NCI-H2196 (cell line): ENCODE results near the gene LETM1.
"Not testable (repeated sequence)": the region's sequence is repeated elsewhere in the genome, so short reads cannot be mapped to it uniquely, and the experiment has no call there.

Source experiments
- DNase-seq: peaks from one replicate; lab custom pipeline; 2025; ENCODE audit not compliant: unreplicated experiment; lab: John Stamatoyannopoulos, UW

LETM1 gene

DNA sequence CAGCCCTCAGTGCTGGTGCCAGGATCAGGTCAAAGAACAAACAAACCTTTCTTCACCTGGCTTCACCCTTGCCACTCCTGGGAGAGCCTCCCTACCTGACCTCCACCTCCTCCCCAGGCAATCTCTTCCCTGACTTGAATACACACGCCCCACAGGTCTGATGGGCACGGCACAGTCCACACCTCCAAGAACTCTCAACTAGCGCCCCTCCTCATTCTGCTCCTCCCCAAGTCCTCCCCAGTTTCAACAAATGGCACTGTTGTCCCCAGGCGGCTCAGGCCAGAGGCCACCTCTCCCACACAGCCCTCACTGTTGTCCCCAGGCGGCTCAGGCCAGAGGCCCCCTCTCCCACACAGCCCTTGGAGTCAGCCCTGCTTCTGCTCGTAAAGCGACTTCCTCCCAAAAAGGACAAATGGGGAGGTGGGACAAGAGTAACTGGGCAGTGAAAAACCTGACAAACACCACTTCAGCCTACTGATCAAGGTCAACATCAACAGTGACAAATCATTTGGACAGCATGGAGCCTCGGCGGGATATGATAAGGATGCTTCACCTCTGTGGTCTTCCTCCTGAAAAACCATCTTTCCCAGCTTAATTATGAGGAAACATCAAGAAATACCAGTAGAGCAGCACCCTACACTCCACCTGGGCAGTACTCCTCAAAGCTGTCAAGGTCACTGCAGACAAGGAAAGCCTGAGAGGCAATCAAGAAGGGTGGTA is 2.9 kb downstream of the LETM1 start:
- no peak for DNase-seq

DNA sequence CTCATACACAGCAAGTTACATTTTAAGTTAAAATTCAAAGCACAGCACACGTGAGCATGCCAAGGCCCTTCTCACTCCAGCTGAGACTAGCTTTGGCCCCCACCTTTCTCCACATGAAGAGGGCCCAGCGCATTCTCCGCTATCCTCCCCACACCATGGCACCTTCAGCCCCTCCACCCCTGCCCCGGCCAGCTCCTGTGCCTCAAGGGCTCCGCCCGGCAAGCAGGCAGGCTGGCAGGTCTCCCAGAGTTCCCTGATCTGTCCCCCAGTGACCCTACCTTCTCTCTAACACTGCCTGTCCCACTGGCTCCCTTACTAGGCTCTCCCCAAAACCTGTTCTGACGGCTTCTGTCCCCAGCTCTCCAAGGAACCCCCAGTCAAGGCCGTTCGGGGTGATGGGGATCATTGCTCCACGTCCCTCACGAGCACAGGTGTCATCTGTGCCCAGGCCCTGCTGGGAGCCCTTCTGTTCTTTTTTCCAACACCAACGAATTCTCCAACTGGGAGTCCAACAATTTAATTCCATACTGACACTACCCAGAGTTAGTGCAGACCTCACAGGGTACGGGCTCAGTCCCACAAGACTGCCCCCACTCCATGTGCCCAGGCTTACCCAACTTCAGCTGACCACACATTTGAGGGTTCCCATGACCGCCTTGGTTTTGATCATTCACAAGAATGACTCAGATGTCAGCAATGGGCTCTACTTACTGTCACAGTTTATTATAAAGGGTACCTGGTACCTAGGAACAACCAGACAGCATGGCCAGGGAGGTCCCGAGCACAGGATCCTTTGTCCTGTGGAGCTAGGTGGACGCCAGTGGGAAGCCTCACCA is 4.2 kb downstream of the LETM1 start:
- no peak for DNase-seq

DNA sequence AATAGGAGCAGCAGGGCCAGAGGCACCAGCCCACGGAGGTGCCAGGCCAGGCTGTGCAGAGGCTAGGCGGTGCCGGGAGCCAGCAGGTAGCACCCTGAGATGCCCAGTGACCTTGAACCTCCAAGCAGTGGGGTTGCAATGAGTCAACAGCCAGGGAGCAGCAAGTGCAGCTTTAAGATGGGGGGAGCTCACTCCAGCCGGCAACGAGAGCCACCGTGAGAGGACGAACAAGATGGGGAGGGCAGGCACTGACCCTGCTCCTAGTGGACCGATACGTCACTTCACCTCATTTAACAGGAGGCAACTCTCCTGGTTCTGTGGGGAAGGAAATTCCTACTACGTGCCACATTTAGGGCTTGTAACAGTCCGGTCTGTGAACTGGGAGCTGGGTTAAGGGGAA is 4.8 kb downstream of the LETM1 start:
- no peak for DNase-seq

DNA sequence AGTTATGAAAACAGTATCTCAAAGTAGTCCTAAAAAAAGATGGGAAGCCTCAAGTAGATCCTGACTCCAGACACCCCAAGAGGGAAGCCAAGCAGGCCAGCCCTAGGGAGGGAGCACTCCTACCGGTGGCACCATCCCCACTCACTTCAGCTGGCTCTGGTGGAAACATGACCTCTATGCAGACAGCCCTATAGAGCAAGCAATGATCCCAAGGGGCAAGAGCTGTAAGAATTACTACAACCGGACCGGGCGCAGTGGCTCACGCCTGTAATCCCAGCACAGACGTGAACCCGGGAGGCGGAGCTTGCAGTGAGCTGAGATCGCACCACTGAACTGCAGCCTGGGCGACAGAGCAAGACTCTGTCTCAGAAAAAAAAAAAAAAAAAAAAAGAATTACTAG is 5.7 kb downstream of the LETM1 start:
- no peak for DNase-seq

DNA sequence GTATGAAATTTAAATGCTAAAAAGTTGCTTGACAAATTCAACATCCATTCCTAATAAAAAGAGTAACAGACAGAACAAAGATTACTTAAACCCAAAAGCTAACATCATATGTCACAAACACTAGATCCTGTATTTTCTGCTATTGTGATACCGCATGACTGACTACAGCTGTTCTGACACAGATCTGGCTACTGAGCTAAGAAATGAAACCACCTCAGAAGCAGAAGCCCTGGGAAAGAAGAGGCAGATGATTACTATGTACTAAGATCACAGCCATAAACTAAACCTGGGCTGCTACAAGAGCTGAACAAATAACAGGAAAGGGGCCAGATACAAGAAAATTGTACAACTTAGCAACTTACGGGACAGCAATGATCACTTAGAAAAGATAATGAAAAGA is 9.4 kb downstream of the LETM1 start:
- DNase-seq, result no peak

DNA sequence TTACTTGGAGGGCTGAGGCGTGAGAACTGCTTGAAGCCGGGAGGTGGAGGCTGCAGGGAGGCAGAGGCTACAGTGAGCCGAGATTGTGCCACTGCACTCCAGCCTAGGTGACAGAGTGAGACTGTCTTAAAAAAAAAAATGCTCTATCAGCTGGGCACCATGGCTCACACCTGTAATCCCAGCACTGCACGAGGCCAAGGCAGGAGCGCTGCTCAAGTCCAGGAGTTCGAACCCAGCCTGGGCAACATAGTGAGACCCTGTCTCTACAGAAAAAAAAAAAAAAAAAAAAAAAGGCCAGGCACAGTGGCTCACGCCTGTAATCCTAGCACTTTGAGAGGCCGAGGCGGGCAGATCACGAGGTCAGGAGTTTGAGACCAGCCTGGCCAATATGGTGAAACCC is 11.3 kb downstream of the LETM1 start:
- DNase-seq, result not testable (repeated sequence)

DNA sequence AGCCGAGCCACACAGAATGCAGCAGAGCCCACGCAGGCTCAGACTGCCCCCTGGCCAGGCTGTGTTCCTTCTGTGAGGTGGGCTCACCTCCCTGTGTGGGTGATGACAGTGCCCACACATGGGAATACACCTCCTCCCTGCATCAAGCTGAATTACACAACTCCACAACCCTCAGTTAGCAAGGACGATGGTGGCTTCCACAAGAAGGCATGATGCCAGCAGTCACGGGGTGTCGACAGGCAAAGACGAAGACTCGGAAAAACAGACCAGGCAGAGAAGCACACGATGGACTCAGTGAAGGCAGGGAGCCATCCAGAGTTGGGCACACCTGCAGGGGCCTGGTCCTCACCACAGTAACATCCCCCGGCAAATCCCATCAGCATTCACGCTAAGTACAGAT is 12.1 kb downstream of the LETM1 start:
- DNase-seq, result no peak

DNA sequence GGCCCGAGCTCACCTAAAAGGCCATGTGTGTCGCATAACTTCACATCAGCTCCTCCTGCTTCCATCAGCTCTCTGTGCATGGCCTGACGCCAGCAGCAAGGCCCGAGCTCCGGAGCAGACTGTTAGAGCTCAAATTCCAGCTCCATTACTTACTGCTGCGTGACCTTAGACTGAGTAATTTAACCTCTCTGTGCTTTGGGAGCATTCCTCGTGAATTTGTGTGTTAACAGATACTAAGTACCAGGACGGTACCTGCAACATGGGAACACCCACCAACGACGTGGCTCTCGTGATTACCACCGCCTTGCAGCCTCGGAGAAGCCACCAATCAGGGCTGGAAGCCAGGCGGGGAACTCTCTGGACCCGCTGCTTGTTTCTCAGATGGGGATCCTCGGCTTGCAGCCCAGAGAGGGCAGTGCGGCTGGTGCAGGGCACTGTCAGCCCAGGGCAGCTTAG is 12.9 kb downstream of the LETM1 start:
- DNase-seq, result no peak

DNA sequence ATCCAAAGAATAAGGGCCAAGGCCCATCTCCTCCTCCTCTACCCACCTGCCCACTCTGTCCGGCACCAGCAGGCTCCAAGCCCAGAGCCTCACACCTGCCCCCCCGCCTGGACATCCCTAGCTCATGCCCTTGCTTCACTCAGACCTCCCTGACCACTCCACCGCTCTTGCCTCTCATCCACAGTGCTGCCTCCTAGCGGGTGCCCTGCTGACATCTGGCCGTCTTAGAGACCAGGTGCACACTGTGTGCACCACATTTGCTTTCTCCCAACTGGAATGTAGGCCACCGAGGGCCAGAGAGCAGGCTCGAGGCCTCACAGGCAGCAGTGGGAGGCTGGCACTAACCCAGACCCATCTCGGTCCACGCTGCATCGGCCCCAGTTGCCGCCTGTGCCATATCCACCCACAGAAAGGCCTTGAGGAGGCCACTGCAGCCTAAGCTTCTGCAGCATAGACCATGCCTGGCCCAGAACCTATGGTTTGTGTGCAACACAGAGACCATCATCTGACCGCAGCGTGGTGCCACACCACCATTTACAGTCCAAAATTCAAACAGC is 13.5 kb downstream of the LETM1 start:
- DNase-seq, result no peak

DNA sequence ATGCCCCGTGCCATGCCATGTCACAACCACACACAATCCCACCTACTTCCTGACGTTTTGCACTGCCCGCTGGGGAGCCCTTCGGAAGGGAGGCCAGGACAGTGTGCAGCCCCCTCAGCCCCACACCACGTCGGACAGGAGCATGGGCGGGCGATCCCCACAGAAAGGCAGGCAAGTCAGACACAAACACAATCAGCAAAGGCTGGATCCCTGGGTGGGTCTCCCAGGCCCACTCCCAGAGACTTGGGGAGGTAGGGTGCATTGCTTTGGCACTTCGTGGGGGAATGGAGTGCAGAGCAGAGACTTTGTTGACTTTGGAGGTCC is 14.1 kb downstream of the LETM1 start:
- DNase-seq, result no peak

DNA sequence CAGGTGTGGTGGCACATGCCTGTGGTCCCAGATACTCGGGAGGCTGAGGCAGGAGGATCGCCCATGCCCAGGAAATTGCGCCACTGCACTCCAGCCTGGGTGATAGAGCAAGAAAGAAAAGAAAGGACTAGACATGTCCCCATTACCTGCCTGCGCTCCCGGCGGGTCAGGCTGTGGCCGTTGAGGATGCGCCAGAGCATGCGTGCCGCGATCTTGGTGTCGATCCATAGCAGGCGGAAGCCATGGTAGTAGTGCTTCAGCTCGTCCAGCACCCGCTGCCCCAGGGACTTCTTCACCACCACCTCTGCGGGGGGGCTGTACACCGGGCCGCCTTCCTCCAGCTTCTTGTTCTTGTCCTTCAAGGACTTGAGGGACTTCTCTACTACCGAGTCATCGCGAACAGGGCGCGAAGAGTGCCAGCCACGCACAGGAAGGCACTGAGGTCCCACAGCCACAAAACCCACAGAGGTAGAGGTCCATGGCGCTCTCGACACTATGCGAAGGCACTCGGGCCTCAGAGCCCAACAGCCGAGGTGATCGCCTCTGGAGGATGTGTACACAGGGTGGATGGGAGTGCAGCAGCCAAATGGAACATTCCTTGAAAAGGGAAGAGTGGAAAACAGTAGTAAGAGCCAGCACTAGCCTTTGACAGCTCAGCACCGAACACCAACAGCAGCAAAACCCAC is 14.6 kb downstream of the LETM1 start:
- DNase-seq, result no peak

DNA sequence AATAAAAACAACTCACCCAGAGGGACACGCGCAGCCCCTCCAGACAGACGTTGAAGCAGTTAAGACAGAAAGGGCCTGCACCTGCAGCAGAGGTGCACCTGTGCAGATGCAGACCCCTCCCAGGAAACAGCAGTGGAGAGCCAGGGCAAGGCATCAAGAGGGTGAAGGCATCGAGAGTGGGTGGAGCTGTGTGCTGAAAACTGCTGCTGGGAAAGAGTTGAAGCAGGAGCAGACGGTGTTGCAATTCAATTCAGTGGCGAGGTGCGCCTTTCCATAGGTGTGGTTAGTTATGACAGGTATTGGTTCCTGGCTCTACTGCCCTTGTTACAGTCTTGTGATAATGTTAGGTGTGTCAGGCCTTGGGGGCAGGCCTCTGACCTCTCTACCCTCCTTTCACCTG is 16.7 kb downstream of the LETM1 start:
- no peak for DNase-seq

DNA sequence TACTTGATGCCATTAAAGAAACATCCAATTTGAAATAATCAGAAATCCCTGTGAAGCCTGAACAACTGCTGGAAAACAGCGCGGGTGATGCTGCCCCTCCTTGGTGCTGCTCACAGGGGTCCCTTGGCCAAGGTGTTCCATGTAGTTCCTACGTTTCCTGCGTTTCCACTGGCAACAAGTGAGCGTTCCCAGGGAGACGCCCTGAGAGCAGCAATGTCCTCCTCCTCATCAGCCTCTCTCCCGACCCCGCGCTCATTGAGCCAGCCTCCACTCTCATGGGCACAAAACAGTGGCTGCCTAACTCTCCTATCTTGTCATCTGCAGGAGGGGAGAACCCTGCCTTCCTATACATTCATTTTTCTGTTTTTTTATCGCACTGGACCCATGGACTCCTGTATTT is 18.9 kb downstream of the LETM1 start:
- DNase-seq, result no peak

DNA sequence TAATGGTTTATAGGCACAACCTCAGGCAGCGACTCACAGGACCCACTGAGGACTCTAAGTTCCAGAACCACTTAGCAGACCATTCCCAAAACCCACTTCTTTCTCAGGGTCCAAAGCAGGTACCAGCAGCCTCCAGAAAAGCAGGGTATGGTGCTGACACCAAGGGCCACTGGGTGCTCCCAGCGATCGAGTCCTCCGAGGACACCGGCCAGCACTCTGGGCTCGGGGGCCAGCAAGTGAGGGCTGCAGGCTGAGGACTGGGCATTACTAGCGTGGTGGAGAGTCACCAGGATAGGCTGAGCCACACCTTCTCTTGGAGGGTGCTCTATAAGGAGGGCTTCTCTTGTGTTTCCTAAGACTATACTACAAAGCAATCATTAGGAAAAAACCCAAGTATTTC is 19.3 kb downstream of the LETM1 start:
- DNase-seq, result no peak

DNA sequence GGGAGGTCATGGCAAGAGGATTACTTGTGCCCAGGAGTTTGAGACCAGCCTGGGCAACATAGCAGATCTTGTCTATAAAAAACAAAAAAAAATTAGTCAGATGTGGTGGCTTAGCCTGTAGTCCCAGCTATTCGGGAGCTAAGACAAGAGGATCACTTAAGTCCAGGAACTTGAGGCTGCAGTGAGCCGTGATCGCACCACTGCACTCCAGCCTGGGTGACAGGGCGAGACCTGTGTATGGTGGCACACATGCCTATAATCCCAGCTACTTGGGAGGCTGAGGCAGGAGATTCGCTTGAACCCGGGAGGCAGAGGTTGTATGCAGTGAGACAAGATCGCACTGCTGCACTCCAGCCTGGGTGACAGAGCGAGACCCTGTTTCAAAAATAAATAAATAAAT is 20.1 kb downstream of the LETM1 start:
- not testable (repeated sequence) for DNase-seq

DNA sequence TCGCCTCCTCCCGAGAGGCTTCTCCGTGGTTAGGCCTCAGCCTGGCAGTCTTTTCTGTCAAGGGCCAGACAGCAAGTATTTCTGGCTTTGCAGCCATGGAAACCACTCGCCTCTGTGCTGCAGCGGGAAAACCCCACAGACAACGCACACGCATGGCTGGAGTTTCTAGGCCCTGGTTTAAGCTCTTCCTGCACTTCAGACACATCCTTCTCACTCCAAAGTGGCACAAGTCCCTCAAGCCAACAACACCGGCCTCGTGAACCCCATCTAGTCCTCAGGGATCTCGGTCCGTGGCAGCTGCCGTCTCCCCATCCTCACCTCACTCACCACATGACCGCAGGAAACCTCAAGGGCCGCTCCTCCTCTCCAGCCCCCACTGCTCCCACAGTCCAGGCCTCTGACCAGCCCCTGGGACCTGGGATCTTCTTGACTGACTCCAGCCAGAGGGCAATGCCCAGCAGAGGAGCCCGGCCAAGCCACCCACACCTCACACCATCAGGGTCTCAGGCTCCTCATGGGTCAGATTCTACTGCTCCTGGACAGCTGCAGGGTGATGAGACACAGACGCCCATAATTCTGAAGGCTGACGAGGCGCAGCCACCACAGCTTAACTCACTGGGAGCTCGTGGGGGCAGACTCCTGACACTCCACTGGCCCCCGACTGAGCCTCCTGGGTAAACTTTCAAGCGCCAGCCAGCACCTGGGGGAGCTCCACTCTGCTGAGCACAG is 21.7 kb downstream of the LETM1 start:
- DNase-seq, result no peak

DNA sequence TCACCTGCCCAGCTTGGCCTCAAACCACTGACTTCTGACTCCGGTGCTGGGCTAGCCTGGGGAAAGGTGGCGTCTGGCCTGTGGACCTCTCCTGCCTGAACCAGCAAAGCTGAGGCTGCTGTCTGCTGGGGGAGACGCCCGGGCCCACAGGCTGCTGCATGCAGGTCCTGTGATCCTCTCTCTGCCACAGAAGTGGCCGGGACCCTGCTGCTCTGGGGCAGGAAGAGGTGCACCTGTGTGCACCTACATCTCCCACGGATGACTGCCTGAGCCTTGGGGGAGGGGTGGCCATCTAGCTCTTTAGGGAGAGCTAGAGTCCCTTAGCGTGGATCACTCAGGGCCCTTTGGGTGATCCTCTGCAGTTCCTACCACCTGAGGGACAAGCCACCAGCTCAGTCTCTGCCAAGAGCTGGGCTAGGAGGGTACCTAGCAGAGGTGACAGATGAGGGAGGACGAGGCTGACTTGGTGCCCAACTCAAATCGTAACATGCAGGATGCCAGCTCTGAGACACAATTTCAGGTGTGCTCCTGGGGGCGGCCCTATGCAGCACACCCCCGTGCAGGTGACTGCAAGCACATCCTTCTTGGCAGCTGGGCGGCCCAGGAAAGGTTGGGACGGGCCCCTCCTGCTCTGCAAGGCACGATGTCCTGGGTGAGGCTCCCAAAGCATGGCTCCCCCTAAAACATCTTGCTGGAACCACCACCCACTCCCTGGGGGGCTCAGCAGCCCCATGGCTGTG is 22.5 kb downstream of the LETM1 start:
- DNase-seq, result no peak

DNA sequence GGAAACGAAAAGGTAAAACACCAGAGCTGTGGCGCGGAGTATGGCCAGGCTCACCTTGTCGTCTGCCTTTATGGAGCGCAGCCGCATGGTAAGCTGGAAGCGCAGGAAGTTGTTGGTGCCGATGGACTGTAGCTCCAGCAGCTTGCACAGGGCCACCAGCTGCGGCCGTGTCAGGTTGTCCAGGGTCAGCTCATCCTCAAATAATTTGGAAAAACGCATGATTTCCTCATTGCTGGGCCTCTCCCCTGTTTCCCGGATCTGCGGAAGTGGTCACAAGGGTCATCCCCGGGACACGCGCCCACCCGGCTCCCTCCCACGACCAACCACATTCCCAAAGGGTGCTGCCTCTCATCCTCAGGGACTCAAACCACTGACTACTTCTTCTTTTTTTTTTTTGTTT is 23.3 kb downstream of the LETM1 start:
- DNase-seq, result no peak

DNA sequence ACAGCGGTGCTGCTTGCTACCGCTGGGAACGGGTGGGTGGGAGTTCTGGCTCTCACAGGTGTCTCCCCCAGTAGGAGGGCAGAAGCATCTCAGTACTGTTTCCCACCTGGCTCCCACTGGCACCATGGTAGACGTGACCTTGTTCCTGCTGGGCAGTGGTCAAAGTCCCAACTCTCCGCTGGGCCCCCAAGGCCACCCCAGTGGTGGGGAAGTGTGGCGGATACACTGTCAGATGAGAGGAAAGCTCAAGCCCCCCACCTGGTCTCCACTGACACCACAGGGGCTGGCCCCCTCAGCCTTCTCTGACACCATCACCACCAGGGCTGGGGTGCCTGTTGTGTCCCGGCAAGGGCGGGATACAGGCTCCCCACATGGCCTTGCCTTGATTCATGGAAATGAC is 24.6 kb downstream of the LETM1 start:
- no peak for DNase-seq

DNA sequence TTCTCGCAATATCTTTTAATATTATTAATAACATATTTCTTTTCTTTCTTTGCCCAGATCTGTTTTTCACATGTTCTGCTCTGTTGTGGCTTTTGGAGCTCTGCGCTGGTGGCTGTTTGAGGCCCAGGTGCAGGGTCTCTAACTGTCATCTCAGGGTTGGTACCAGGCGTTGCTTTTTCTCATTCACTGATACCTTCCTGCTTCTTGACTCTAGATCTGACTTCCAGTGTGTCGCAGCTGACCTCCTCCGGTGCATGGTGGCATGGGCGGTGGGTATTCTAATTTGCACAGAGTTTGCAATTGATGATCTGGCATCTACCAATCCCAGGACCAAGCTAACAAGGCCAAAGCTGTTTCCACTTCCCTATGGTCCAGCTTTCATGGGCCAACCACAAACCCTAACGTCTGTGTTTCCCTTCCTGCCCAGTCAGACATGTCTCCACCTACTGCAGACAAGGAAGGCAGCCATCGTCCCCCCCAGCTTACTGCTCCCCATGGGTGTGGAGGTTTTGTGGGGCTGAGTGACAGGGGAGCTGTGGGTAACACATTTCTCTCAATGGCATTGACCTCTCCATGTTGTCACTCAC is 25.2 kb downstream of the LETM1 start:
- no peak for DNase-seq
